ENCODE data around the gene COG8. TPM values are rescaled to one million over a fixed set of nuclear protein-coding genes. Genes with fewer than 3 reads are reported as not detected.
A peak's percentile ranks its signal among the peaks of the same experiment; 100 is the strongest.

The COG8 gene
- total and polyA plus RNA-seq, 4 donors, result 18.3 to 36.3 (median 26.3) TPM

- Histone ChIP-seq H3K27ac (ENCODE audit: low read depth in 1 of 2, low read length in 1 of 2) (no peak overlapping the region), H3K4me1 (ENCODE audit: control insufficient read depth in 5 of 5, insufficient read depth in 5 of 5, low read length in 5 of 5) (peaks cover 0 to 5% (median 4%) of the 10 kb centered on the region in 5 donors), H3K4me3 (no peak overlapping the region), H3K9ac (ENCODE audit: insufficient read depth in 1 of 2, low read length in 2 of 2) (no peak overlapping the region), H3K27me3 (ENCODE audit: control insufficient read depth in 3 of 3, insufficient read depth in 3 of 3, low read length in 2 of 3) (no peaks in the 10 kb centered on the region), H3K36me3 (ENCODE audit: control insufficient read depth in 4 of 4, insufficient read depth in 4 of 4, low read length in 4 of 4) (peaks cover 7 to 47% (median 32%) of the 10 kb centered on the region in 4 donors), H3K9me3 (ENCODE audit: control insufficient read depth in 4 of 4, insufficient read depth in 3 of 4, low read length in 3 of 4) (no peaks in the 10 kb centered on the region)
- no peak for DNase-seq
- no peak for TF ChIP-seq CTCF (IDR thresholded peaks at IDR 0.05; ENCODE audit: control extremely low read depth, extremely low read depth)
- WGBS, 2 donors, result 85 to 92% methylated on average over 11 of the region's 11 CpGs
- ATAC-seq (ENCODE audit: insufficient read depth, low FRiP score), result no peak
Measured at GRCh38 chr16:69314534-69314933, 24.8 kb downstream of the COG8 start.

- DNase-seq (no peak), ATAC-seq (ENCODE audit: insufficient read depth, low FRiP score) (no peak)
- H3K27ac ChIP-seq (ENCODE audit: low read depth in 1 of 2, low read length in 1 of 2), result no peak overlapping the region
- no peaks in the 10 kb centered on the region for H3K27me3 ChIP-seq (ENCODE audit: control insufficient read depth in 3 of 3, insufficient read depth in 3 of 3, low read length in 2 of 3)
- H3K36me3 ChIP-seq (ENCODE audit: control insufficient read depth in 4 of 4, insufficient read depth in 4 of 4, low read length in 4 of 4), result peaks cover 1 to 36% (median 25%) of the 10 kb centered on the region in 4 donors
- no peak overlapping the region for H3K4me3 ChIP-seq
- no peak for TF ChIP-seq CTCF (IDR thresholded peaks at IDR 0.05; ENCODE audit: control extremely low read depth, extremely low read depth)
- H3K9ac ChIP-seq (ENCODE audit: insufficient read depth in 1 of 2, low read length in 2 of 2), result no peak overlapping the region
- 96 to 98% methylated on average over 5 of the region's 5 CpGs for WGBS, 2 donors
- H3K9me3 ChIP-seq (ENCODE audit: control insufficient read depth in 4 of 4, insufficient read depth in 3 of 4, low read length in 3 of 4), result no peaks in the 10 kb centered on the region
- peaks cover 0 to 5% (median 4%) of the 10 kb centered on the region in 5 donors for H3K4me1 ChIP-seq (ENCODE audit: control insufficient read depth in 5 of 5, insufficient read depth in 5 of 5, low read length in 5 of 5)
Measured at GRCh38 chr16:69313469-69313868, 25.9 kb downstream of the COG8 start.

DNA sequence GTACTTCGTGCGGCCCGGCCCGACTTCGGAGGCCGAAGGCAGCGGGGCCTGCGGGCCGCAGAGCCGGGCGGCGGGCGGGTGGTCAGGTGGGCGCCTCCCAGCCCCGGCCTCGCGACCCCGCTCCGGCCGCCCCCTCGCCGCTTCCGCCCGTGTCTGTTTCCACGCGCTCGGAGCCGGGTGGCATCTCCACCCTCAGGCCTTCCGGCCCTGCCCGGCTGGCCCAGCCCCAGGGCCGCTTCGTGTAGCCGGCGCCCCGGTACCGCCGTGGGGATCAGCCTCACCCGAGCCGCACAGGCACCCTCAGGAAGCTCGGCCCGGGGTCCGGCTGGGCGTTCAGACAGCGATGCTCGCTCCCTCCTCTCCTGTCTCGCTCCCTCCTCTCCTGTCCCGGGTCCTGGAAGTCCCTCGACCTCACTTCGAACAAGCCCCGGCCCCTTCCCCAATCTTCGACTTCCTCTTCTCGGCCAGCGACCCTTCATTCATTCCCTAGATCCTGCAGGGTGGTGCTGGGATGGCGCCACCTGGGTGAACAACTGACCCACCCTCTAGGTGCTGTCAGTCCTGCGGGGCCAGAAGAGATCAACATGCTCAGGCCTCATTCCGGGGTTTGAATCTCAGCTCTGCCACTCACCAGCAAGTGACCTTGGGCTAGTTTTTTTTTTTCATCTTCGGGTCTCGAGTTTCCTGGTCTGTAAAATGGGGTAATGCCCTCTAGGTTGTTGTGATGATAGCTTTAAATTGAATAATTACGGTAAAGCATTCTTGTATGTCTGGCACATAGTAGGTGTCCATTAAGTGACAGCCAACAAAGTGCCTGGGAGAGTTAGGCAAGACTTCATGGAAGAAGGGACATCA is 27.6 kb downstream of the COG8 start:
- WGBS, 2 donors, result 2 to 3% methylated on average over 36 to 59 of the region's 59 CpGs
- peak overlapping the region; percentile 95 for H3K4me3 ChIP-seq
- no peaks in the 10 kb centered on the region for H3K27me3 ChIP-seq (ENCODE audit: control insufficient read depth in 3 of 3, insufficient read depth in 3 of 3, low read length in 2 of 3)
- peak overlapping the region; percentile 91 to 95 for H3K27ac ChIP-seq (ENCODE audit: low read depth in 1 of 2, low read length in 1 of 2)
- H3K9me3 ChIP-seq (ENCODE audit: control insufficient read depth in 4 of 4, insufficient read depth in 3 of 4, low read length in 3 of 4), result no peaks in the 10 kb centered on the region
- ATAC-seq (ENCODE audit: insufficient read depth, low FRiP score) (peak; percentile 45), DNase-seq (peak in 2 of 3 donors; percentile 17 to 19)
- H3K4me1 ChIP-seq (ENCODE audit: control insufficient read depth in 5 of 5, insufficient read depth in 5 of 5, low read length in 5 of 5), result peaks cover 0 to 5% (median 4%) of the 10 kb centered on the region in 5 donors
- TF ChIP-seq CTCF (IDR thresholded peaks at IDR 0.05; ENCODE audit: control extremely low read depth, extremely low read depth), result no peak
- H3K36me3 ChIP-seq (ENCODE audit: control insufficient read depth in 4 of 4, insufficient read depth in 4 of 4, low read length in 4 of 4), result peaks cover 0 to 25% (median 17%) of the 10 kb centered on the region in 4 donors
- peak overlapping the region; percentile 47 to 61 for H3K9ac ChIP-seq (ENCODE audit: insufficient read depth in 1 of 2, low read length in 2 of 2)

All from lung (tissue), 12 donors.